GM12872 (cell line): ENCODE measurements around the gene DDX51.

Experiments used
- TF ChIP-seq, protein P1 (sequence below): IDR thresholded peaks from 3 replicates; pipeline ENCODE4 v1.5.1; 2011; ENCODE audit warnings: low read depth, mild to moderate bottlenecking, low read length, moderate library complexity; ENCODE audit not compliant: insufficient read depth

DDX51 gene

DNA sequence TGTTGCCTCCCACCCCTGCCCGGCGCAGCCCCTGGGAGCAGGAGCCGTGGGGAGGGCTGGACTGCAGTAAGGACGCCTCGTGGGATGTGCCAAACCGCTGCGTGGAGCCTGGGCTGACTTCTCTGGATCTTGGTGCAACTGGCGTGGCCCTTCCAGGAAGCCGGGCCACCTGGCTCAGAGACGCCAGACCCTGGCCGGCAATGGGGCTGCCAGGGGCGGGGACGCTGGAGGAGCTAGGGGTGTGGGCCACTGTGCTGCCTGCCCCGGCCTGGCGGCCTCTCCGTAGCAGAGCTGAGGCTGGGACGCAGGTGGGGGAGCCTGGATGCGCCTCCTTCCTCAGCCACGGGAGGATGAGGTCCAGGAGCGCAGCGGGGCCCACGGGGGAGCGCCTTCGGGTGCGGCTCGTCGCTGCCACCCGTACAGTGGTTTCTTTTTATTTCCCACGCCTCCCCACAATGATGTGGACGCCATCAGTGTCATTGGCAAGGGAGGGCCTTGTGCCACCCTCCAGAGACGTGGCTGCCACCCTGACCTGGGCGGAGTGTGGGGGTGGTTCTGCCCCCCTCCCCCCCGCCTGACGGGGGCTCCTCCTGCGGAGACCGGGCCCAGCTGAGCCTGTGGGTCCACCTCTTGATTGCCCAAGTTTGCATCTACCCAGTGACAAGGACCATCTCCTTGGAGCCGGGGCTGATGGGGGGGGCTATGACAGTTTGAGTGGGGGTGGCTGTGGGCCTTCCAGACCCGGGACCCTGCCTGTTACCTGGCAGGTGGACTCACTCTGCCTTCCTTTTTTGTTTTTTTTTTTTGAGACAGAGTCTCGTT lies 11.3 kb downstream of the DDX51 start:
- TF ChIP-seq, protein P1, sequence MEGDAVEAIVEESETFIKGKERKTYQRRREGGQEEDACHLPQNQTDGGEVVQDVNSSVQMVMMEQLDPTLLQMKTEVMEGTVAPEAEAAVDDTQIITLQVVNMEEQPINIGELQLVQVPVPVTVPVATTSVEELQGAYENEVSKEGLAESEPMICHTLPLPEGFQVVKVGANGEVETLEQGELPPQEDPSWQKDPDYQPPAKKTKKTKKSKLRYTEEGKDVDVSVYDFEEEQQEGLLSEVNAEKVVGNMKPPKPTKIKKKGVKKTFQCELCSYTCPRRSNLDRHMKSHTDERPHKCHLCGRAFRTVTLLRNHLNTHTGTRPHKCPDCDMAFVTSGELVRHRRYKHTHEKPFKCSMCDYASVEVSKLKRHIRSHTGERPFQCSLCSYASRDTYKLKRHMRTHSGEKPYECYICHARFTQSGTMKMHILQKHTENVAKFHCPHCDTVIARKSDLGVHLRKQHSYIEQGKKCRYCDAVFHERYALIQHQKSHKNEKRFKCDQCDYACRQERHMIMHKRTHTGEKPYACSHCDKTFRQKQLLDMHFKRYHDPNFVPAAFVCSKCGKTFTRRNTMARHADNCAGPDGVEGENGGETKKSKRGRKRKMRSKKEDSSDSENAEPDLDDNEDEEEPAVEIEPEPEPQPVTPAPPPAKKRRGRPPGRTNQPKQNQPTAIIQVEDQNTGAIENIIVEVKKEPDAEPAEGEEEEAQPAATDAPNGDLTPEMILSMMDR = no peak

DNA sequence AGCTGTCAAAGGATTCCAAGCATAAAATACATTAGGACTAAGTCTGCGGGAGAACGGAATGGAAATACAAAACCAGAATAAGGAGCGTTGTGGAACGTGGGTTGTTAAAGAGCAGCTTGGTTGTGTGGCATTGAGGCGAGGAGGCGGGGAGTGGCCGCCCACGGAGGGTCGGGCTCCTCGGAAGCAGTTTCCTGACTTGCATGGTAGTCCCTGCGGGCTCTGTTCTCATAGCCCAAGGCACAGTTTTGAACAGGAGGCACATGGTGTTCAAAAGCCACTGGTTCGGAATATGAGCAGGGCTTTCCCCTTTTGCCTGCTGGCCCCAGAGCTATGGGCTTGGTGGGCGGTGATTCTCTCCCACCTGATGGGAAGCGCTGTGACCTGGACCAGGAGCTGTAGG lies 12.2 kb downstream of the DDX51 start:
- TF ChIP-seq, protein P1 = no peak

DNA sequence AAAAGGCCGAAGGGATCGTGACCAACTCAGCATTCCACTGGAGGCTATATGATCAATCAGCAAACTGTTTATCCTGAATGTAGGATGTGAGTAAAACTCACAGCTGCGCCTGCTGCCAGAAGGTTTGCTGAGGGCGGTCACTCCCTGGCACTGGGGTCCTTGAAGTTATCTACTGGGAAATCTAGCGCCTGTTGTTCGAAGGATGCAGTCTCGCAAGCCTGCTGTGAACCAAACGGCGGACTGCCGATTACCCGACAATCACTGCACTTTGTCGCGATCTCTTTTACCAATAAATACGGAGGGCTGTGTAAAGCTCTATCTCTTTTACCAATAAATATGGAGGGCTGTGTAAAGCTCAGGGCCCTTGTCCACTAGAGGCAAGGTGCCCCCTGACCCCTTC lies 12.9 kb downstream of the DDX51 start:
- TF ChIP-seq, protein P1 = no peak

DNA sequence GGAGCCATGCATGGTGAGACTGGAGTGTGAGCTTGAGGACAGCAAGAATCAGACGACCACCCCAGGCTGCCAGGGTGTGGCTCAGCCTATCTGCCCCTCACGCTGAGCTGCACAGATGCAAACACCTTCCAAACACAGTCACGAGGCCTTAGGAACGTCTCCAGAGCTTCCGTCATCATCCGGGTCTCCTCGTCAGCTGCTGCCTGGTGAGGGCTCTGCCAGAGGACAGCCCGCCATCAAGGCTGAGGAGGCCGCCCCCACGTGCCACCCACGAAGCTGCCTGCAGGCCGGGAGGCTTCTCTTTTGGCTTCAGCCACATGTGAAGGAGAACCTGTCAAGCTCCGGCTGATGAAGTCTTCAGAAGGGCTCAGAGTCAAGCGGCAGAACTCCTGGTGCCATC lies 13.4 kb downstream of the DDX51 start:
- TF ChIP-seq, protein P1 = no peak

DNA sequence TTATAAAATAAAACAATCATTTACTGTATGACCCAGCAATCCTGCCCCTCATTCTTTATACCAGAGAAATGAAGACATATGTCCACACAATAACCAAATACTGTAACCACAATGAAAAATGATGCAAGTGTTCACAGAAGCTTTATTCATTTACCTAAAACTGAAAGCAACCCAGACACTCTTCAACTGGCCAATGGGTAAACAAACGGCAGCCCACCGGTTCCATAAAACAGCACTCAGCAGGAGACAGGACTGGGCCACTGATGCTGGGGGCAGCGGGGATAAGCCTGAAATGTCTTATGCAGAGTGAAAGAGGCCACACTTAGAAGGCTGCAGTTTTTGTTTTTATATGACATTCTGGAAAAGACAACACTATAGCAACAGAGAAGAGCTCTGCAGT lies 15.1 kb downstream of the DDX51 start:
- TF ChIP-seq, protein P1 = no peak

DNA sequence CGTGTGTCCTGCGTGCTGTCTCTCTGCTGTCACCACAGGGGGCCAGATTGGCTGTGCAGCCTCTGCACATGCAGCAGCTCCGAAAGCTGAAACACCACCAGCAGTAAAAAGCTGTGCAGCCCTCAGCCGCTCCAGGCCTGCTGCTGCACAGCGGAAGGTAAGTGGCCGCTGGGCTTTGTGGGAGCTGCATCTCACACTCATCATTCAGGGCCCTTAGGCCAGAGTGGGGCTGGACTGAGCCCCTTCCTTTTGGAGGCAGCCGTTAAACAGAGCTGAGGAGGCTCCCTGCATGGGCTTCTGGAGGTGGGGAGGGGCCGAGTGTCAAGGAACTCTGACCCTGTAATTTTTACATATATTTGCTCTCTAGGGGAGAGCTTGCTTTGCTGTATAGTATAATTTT lies 17.1 kb downstream of the DDX51 start:
- TF ChIP-seq, protein P1 = no peak

DNA sequence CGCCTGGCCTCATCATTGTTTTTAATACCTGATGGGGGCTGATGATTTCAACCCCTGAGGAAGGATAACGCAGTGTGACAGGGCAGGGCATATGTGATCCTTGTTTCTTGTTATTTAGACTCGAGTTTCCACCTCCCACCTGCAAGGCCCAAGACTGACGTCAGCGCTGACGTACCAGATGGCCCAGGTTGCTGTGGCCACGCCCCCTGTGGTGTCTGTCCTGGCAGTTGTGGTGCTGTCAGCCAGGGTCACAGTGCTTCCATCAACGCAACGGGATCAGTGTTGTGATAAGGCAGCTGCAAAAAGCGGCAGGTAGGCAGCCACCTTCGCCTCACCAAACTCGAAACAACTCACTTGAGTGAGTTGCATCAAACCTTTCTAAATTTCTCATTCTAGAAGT lies 18.4 kb downstream of the DDX51 start:
- TF ChIP-seq, protein P1 = no peak
